Esophagus muscularis mucosa (tissue), 4 donors: ENCODE measurements around the gene HNF1B. TPM values are rescaled to one million over a fixed set of nuclear protein-coding genes. Genes with fewer than 3 reads are reported as not detected.
A peak's percentile ranks its signal among the peaks of the same experiment; 100 is the strongest.

ENCODE experiments used
- DNase-seq: peaks from one replicate; pipeline ENCODE4 v3.0.0-alpha.2; 2017; ENCODE audit errors: extremely low spot score
- H3K27ac ChIP-seq, 4 donors: fragments of 200-600 bp; sonication (generic); replicated peaks in 1 of 4; 1 replicate in 3 of 4; 2 replicates in 1 of 4; pipeline ENCODE4 v1.5.1; 2016 to 2019; ENCODE audit warnings: mild to moderate bottlenecking in 1 of 4
- H3K27me3 ChIP-seq, 4 donors: fragments of 200-600 bp; sonication (generic); one replicate each; pipeline versions ENCODE4 v1.5.1 to v1.6.0; 2016 to 2019
- H3K36me3 ChIP-seq, 4 donors: fragments of 200-600 bp; sonication (generic); one replicate each; pipeline ENCODE4 v1.5.1; 2016 to 2019
- H3K4me1 ChIP-seq, 4 donors: fragments of 200-600 bp; sonication (generic); one replicate each; pipeline ENCODE4 v1.5.1; 2016 to 2019
- H3K4me3 ChIP-seq, 4 donors: fragments of 200-600 bp; sonication (generic); 1 replicate in 2 of 4; 2 replicates in 2 of 4; pipeline ENCODE4 v1.5.1; 2016 to 2019; ENCODE audit warnings: mild to moderate bottlenecking in 4 of 4, moderate library complexity in 1 of 4
- H3K9me3 ChIP-seq, 4 donors: fragments of 200-600 bp; sonication (generic); 1 replicate in 3 of 4; 2 replicates in 1 of 4; pipeline ENCODE4 v1.5.1; 2016 to 2019
- CTCF ChIP-seq, 3 experiments: fragments of 200-600 bp in 2 of 3; fragments of 450-650 bp in 1 of 3; sonication (generic) in 2 of 3; IDR thresholded peaks; one replicate each; pipeline ENCODE4 v1.5.1; 2017 to 2019; ENCODE audit warnings: antibody characterized with exemption in 3 of 3, mild to moderate bottlenecking in 2 of 3, moderate library complexity in 1 of 3
- EP300 ChIP-seq: sonication (generic); formaldehyde crosslinking; IDR thresholded peaks from one replicate; pipeline ENCODE4 v1.6.1; 2017; ENCODE audit warnings: antibody characterized with exemption
- POLR2A ChIP-seq: fragments of 450-650 bp; IDR thresholded peaks from one replicate; pipeline ENCODE4 v1.6.1; 2017; ENCODE audit warnings: antibody characterized with exemption, moderate library complexity, mild to moderate bottlenecking, low read depth
- POLR2AphosphoS5 ChIP-seq, 2 donors: sonication (generic); formaldehyde crosslinking; IDR thresholded peaks; one replicate each; pipeline ENCODE4 v1.6.1; 2017; ENCODE audit warnings: antibody characterized with exemption in 2 of 2
- WGBS: methylation state at CpG from one replicate; pipeline ENCODE4 v1.1.5; 2018; 5-methylcytosine and 5-hydroxymethylcytosine counted together
- intact Hi-C: fragments of 100-400 bp; cut with DNase I; formaldehyde crosslinking; loops from one replicate; pipeline ENCODE4 v1.15.1; 2023
- total RNA-seq, 4 donors: library from RNA; depleted of rRNA; stranded (reverse); fragments of >200 nt; gene quantifications; one replicate each; pipeline versions ENCODE4 v1.1.0 to v1.2.1, GENCODE V29; 2016

Gene HNF1B
- total RNA-seq, 4 donors from 2014 or later: not detected

- H3K9me3 ChIP-seq: no peaks in the 10 kb centered on the region
- H3K27me3 ChIP-seq: peaks cover 0 to 5% (median 0%) of the 10 kb centered on the region in 4 donors
- H3K36me3 ChIP-seq: no peaks in the 10 kb centered on the region
- DNase-seq: no peak
- no peak overlapping the region for H3K27ac ChIP-seq
- H3K4me3 ChIP-seq: no peak overlapping the region
- TF ChIP-seq POLR2AphosphoS5 (IDR thresholded peaks at IDR 0.05): no peak
- no peak for TF ChIP-seq EP300
- no peak for TF ChIP-seq POLR2A
- no peak for TF ChIP-seq CTCF (IDR thresholded peaks at IDR 0.05)
- WGBS: 52% methylated on average over 1 of the region's 1 CpG
- intact Hi-C loops: no loop called here
- H3K4me1 ChIP-seq: no peaks in the 10 kb centered on the region
Observed at GRCh38 chr17:37661400-37662014, 83.4 kb downstream of the HNF1B start.

DNA sequence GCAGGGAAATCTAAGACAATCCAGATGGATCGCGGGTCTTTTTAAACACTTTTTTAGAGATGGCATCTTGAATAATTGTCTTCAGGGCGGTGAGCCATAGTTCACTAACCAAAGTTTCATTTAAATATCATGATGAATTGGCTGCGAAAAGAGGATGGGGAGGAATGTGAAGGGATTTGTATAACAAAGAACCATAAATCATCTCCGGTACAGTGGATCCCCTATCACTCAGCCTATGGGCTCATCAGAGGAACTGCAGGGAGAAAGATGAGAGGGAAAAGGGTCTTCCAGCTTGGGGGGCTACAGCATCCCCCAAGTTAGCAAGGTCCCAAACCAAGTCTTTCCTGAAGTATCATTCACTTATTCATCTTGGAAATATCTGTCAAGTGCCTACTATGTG lies 84.9 kb downstream of the HNF1B start:
- no peaks in the 10 kb centered on the region for H3K4me1 ChIP-seq
- H3K27me3 ChIP-seq: peaks cover 0 to 5% (median 0%) of the 10 kb centered on the region in 4 donors
- no peaks in the 10 kb centered on the region for H3K9me3 ChIP-seq
- TF ChIP-seq EP300 (no peak), CTCF (IDR thresholded peaks at IDR 0.05) (no peak), POLR2A (no peak), POLR2AphosphoS5 (IDR thresholded peaks at IDR 0.05) (no peak)
- no peak overlapping the region for H3K27ac ChIP-seq
- no peak overlapping the region for H3K4me3 ChIP-seq
- intact Hi-C loops: no loop called here
- WGBS: 47% methylated on average over 5 of the region's 5 CpGs
- no peaks in the 10 kb centered on the region for H3K36me3 ChIP-seq
- peak; percentile 66 for DNase-seq

DNA sequence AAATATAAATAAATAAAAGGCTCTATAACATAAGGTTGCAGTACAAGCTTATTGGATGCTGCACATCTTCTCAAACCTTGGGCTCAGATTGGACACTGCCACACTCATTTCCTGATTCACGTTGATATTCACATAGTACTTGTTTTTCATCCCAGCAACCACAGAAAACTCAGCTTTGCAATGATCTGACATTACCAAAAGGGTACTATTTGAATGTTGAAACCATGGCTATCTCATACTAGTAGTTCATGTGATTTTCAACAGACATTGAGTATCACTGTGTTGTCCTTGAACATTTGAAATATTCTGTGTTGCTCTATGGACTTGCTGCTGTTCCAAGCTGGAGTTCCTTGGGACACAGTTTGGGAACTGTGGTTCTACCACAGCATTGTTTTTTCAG lies 87.7 kb downstream of the HNF1B start:
- H3K27ac ChIP-seq: no peak overlapping the region
- no peaks in the 10 kb centered on the region for H3K4me1 ChIP-seq
- H3K27me3 ChIP-seq: peaks cover 0 to 8% (median 0%) of the 10 kb centered on the region in 4 donors
- peak; percentile 31 for DNase-seq
- no peaks in the 10 kb centered on the region for H3K36me3 ChIP-seq
- H3K9me3 ChIP-seq: no peaks in the 10 kb centered on the region
- WGBS: 64% methylated on average over 1 of the region's 1 CpG
- H3K4me3 ChIP-seq: no peak overlapping the region
- TF ChIP-seq POLR2AphosphoS5 (IDR thresholded peaks at IDR 0.05): no peak
- intact Hi-C loops: no loop called here

GRCh38 chr17:37651849-37652248 lies 93.0 kb downstream of the HNF1B start:
- no peaks in the 10 kb centered on the region for H3K4me1 ChIP-seq
- no peaks in the 10 kb centered on the region for H3K9me3 ChIP-seq
- no peak overlapping the region for H3K27ac ChIP-seq
- H3K4me3 ChIP-seq: no peak overlapping the region
- intact Hi-C loops: no loop called here
- no peaks in the 10 kb centered on the region for H3K36me3 ChIP-seq
- no peak for DNase-seq
- H3K27me3 ChIP-seq: peaks cover 0 to 36% (median 0%) of the 10 kb centered on the region in 4 donors
- TF ChIP-seq POLR2A (no peak), EP300 (no peak), CTCF (IDR thresholded peaks at IDR 0.05) (no peak), POLR2AphosphoS5 (IDR thresholded peaks at IDR 0.05) (no peak)
- WGBS: 50% methylated on average over 2 of the region's 2 CpGs

DNA sequence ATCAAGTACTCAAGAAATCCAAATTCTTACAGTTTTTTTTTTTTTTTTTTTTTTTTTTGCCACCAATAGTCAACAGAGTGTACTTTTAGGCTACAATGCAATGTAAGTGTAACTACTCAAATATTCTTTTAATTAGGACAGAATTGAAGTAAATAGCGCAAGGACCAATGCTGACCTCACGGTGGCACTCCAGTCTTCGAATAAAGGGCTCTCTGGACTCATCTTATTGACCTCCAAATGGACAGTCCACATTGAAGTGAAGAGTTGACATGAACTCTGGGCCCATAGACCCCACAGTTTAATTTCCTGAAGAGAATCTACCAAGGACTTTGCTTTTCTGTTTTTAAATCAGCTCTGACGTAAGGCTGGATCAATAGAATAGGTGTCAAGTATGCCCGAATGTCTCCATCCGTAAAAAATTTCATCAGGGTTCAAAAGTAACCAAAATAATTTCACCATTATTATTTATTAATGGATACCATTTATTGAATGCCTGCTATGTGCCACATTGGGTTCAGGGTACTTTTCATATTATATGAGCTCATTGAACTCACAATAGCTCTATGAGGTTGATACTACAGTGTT lies 94.3 kb downstream of the HNF1B start:
- no peaks in the 10 kb centered on the region for H3K36me3 ChIP-seq
- H3K9me3 ChIP-seq: no peaks in the 10 kb centered on the region
- H3K27me3 ChIP-seq: peaks cover 0 to 41% (median 0%) of the 10 kb centered on the region in 4 donors
- WGBS: 57% methylated on average over 6 of the region's 6 CpGs
- DNase-seq: peak; percentile 47
- H3K4me3 ChIP-seq: no peak overlapping the region
- intact Hi-C loops: no loop called here
- H3K4me1 ChIP-seq: no peaks in the 10 kb centered on the region
- no peak overlapping the region for H3K27ac ChIP-seq
- TF ChIP-seq CTCF (IDR thresholded peaks at IDR 0.05) (peak in 2 of 3 experiments; percentile 25 to 28), POLR2A (no peak)
